HFFc6 (cell line): ENCODE data around the gene VEPH1. TPM values are rescaled to one million over a fixed set of nuclear protein-coding genes. Genes with fewer than 3 reads are reported as not detected.
A peak's percentile ranks its signal among the peaks of the same experiment; 100 is the strongest.

ENCODE experiments used
- DNase-seq: peaks from one replicate; pipeline ENCODE4 v3.0.0-alpha.2; 2018
- H3K27ac Mint-ChIP-seq: 2 replicates; pipeline ENCODE4 v1.8.0; 2020; ENCODE audit warnings: mild to moderate bottlenecking, mixed read lengths
- H3K27me3 Mint-ChIP-seq: 2 replicates; pipeline ENCODE4 v1.8.0; 2021; ENCODE audit warnings: mild to moderate bottlenecking, moderate library complexity, mixed read lengths; ENCODE audit not compliant: insufficient read depth
- H3K36me3 Mint-ChIP-seq: 2 replicates; pipeline ENCODE4 v1.8.0; 2021; ENCODE audit warnings: low read depth, mixed read lengths
- H3K4me1 Mint-ChIP-seq: 2 replicates; pipeline ENCODE4 v1.8.0; 2020; ENCODE audit warnings: low read depth, mixed read lengths
- H3K4me3 Mint-ChIP-seq: 2 replicates; pipeline ENCODE4 v1.8.0; 2020; ENCODE audit warnings: mild to moderate bottlenecking, moderate library complexity, mixed read lengths
- H3K9me3 Mint-ChIP-seq: 2 replicates; pipeline ENCODE4 v1.8.0; 2020; ENCODE audit warnings: mild to moderate bottlenecking, mixed read lengths
- total RNA-seq, 6 experiments: library from RNA; stranded (reverse); fragmentation: NEBNext Ultra II Directional; extraction: Animal tissue kit (Norgen Biotek cat#: 25700); gene quantifications; 2 replicates in 1 of 6; 3 replicates in 5 of 6; pipeline ENCODE4 v1.2.3, GENCODE V29; 2021
- TF ChIP-seq, protein P1 (sequence below): fragments of 200-600 bp; sonication (generic); IDR thresholded peaks from 2 replicates; pipeline ENCODE4 v1.5.0; 2021; ENCODE audit warnings: antibody characterized with exemption, mild to moderate bottlenecking

The VEPH1 gene
- total RNA-seq, 6 experiments from 2014 or later, result 33.3 to 72.7 (median 63.8) TPM

DNA sequence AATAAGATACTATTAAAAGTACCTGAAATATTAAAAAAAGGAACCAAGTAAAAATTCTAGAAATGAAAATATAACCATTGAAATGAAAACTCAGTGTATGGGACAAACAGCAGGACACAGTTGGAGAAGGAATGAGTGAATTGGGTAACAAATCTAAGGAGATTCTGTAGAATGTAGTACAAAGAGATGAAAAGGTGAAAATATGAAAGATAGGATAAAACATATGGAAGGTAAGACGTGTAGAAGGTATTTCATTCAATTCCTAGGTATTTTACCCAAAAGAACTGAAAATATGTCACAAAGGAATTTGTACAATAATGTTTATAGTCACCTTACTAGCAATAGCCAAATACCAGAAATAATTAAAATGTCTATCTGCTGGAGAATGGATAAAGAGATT is 260.4 kb downstream of the VEPH1 start:
- Mint-ChIP-seq H3K27ac (no peak overlapping the region), H3K4me1 (peaks cover 28% of the 10 kb centered on the region), H3K4me3 (no peak overlapping the region), H3K9me3 (no peaks in the 10 kb centered on the region), H3K27me3 (no peaks in the 10 kb centered on the region), H3K36me3 (no peaks in the 10 kb centered on the region; the same call in 1 of the 2 replicates)
- TF ChIP-seq, protein P1, sequence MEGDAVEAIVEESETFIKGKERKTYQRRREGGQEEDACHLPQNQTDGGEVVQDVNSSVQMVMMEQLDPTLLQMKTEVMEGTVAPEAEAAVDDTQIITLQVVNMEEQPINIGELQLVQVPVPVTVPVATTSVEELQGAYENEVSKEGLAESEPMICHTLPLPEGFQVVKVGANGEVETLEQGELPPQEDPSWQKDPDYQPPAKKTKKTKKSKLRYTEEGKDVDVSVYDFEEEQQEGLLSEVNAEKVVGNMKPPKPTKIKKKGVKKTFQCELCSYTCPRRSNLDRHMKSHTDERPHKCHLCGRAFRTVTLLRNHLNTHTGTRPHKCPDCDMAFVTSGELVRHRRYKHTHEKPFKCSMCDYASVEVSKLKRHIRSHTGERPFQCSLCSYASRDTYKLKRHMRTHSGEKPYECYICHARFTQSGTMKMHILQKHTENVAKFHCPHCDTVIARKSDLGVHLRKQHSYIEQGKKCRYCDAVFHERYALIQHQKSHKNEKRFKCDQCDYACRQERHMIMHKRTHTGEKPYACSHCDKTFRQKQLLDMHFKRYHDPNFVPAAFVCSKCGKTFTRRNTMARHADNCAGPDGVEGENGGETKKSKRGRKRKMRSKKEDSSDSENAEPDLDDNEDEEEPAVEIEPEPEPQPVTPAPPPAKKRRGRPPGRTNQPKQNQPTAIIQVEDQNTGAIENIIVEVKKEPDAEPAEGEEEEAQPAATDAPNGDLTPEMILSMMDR, result no peak
- no peak for DNase-seq

DNA sequence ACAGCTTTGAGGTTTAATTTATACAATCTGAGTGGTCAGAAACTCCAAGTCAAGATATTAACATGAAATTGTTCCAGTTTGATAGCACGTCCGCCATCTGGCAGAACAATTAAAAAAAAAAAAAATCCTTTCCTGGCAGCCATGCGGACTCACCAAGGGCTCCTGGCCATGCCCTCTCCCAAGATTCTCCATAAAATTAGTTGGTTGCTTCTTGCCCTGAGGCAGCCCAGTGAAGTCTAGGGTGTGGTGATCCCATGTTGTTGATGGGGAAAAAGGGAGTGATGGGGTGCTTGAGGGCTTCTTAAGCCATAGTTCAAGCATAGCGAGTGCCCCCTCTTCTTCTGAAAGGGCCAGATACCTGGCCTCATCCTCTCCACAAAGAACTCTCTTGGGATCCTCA is 261.6 kb downstream of the VEPH1 start:
- H3K27me3 Mint-ChIP-seq, result no peaks in the 10 kb centered on the region
- H3K4me1 Mint-ChIP-seq, result peaks cover 19% of the 10 kb centered on the region
- TF ChIP-seq, protein P1, result no peak
- DNase-seq, result no peak
- H3K4me3 Mint-ChIP-seq, result no peak overlapping the region
- H3K9me3 Mint-ChIP-seq, result no peaks in the 10 kb centered on the region
- no peak overlapping the region for H3K27ac Mint-ChIP-seq
- no peaks in the 10 kb centered on the region for H3K36me3 Mint-ChIP-seq

DNA sequence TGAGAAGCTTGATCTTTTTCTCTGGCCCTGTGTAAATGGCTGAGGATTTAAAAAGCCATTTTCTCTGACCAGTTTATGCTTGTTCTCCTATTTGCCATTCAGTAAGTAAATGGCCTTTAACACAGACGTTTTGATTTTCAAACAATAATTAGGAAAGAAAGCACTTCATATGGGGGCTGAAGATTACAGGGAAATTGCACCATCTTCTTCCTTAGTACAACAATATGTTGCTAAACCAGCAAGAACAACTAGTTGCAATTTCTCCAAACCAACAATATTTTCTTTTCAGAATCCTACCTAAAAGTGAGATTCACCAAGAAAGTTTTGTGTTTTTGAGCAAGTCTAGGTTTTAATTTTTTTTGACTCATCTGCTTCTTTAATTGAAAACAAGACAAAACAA is 262.8 kb downstream of the VEPH1 start:
- TF ChIP-seq, protein P1, result no peak
- no peak overlapping the region for H3K27ac Mint-ChIP-seq
- H3K9me3 Mint-ChIP-seq, result no peaks in the 10 kb centered on the region
- peaks cover 19% of the 10 kb centered on the region for H3K4me1 Mint-ChIP-seq
- H3K27me3 Mint-ChIP-seq, result no peaks in the 10 kb centered on the region
- no peak overlapping the region for H3K4me3 Mint-ChIP-seq
- no peak for DNase-seq
- no peaks in the 10 kb centered on the region for H3K36me3 Mint-ChIP-seq

DNA sequence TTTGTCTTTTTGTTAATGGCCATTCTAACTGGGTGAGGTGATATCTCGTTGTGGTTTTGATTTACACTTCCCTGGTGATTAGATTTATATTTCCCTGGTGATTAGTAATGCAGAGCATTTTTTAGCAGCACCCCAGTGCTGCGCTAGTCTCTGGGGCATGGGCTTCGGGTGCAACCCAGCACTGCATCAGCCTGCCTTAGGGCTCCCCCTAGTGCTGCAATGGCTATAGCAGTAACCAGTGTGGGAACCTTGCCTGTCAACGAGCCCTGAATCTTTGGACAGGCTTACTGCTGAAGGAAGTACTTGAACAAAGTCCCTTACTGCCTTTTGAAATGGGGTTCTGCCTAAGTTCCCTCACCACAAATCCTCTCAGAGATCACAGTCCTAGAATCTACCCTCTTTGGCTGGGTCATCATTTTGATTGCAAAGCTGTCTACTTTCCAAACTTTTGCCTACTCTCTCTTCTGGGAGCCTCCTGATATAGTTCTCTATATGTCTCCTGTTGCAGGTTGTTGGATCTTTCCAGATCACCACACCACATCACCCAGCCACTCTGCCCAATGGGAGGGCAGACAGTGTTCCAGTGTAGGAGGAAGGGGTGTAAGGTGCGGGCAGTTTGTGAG is 264.0 kb downstream of the VEPH1 start:
- no peak overlapping the region for H3K27ac Mint-ChIP-seq
- TF ChIP-seq, protein P1, result peak; percentile 87
- no peak overlapping the region for H3K4me3 Mint-ChIP-seq
- DNase-seq, result peak; percentile 66
- H3K36me3 Mint-ChIP-seq, result no peaks in the 10 kb centered on the region
- H3K9me3 Mint-ChIP-seq, result no peaks in the 10 kb centered on the region
- H3K4me1 Mint-ChIP-seq, result peaks cover 19% of the 10 kb centered on the region
- no peaks in the 10 kb centered on the region for H3K27me3 Mint-ChIP-seq

DNA sequence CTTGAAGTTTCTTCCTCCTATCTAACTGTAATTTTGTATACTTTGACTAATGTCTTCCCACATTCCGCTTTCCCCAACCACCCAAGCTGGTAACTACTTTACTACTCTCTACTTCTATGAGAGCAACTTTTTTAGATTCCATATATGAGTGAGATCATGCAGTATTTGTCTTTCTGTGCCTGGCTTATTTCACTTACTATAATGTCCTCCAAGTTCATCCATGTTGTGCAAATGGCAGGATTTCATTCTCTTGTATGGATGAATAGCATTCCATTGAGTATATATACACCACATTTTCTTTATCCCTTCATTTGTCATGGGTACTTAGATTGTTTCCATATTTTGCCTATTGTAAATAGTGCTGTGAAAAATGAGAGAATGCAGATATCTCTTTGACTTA is 264.8 kb downstream of the VEPH1 start:
- Mint-ChIP-seq H3K27ac (no peak overlapping the region), H3K4me1 (peaks cover 19% of the 10 kb centered on the region)

More for the DNA sequence above, 264.8 kb downstream of the VEPH1 start:
- Mint-ChIP-seq H3K27me3 (no peaks in the 10 kb centered on the region), H3K36me3 (no peaks in the 10 kb centered on the region), H3K4me3 (no peak overlapping the region), H3K9me3 (no peaks in the 10 kb centered on the region)
- TF ChIP-seq, protein P1, result no peak
- no peak for DNase-seq
